ENCODE measurements around the gene ZNRF3.

ZNRF3 gene

DNA sequence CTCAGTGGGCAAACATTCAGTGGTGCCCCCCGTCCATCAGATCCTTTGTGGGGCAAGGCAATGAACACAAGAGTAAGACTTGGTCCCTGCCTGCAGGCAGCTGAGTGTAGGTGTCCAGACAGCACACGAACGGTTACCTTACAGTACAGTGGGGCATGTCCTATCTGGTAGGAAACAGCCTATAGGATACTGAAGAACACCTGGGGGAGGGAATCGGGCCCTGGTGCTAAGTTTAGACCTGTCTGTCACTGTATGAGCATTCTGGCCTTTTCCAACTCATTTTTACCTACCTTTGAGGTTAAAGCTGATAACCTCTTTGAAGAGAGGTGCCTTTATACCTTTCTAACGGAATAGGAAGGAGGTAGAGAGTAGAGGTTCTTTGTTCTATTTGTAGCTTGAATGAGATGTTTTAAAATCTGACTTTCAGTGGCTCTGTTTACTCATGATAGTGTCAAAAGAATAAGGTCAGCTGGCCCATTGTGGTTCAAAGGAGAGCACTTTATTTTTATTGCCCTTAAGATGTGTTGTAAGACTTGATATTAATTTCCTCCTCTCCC, 8.9 kb downstream of the ZNRF3 start:
- Mint-ChIP-seq H3K27me3 (ENCODE audit: low read depth) (peaks cover 50% of the 10 kb centered on the region), H3K4me1 (ENCODE audit: low read depth) (no peaks in the 10 kb centered on the region), H3K36me3 (ENCODE audit: low read depth) (no peaks in the 10 kb centered on the region), H3K27ac (no peak overlapping the region), H3K9me3 (no peaks in the 10 kb centered on the region), H3K4me3 (no peak overlapping the region)
- no peak for DNase-seq (ENCODE audit: low spot score)

DNA sequence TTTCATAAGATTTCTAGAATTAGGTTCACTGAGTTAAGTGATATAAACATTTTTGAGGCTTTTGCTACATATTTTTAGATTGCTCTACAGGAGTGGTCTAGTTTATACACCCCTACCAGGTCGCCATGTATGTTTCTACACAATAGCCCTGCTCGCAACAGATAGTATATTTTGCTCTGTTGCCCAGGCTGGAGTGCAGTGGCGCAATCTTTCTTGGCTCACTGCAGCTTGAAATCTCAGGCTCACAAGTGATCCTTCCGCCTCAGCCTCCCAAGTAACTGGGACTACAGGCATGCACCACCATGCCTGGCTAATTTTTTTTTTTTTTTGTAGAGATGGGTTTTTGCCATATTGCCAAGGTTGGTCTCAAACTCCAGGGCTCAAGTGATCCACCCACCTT, 10.4 kb downstream of the ZNRF3 start:
- Mint-ChIP-seq H3K36me3 (ENCODE audit: low read depth) (no peaks in the 10 kb centered on the region), H3K9me3 (no peaks in the 10 kb centered on the region), H3K27ac (no peak overlapping the region)

DNA sequence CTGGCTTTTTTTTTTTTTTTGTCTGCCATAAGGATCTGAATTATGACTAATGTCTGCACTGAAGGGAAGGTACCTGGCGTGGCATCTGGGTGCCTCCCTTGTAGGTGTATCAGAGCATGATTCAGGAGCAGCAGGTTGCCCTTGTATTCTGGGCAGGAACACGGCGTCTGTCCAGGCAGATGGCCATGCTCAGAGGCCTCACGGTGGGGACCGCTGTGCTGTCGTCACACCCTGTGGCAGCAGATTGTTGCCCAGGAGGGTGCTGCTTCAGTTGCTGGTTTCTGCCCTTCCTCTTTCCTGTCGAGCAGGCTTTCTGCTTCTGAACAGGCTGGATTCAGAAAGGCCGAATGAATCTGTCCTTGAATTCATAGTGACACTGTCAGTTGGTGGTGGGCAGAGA, 11.0 kb downstream of the ZNRF3 start:
- H3K27ac Mint-ChIP-seq = no peak overlapping the region
- peaks cover 40% of the 10 kb centered on the region for H3K27me3 Mint-ChIP-seq (ENCODE audit: low read depth)
- H3K4me3 Mint-ChIP-seq = no peak overlapping the region
- no peaks in the 10 kb centered on the region for H3K9me3 Mint-ChIP-seq
- DNase-seq (ENCODE audit: low spot score) = no peak
- no peaks in the 10 kb centered on the region for H3K36me3 Mint-ChIP-seq (ENCODE audit: low read depth)
- peaks cover 4% of the 10 kb centered on the region for H3K4me1 Mint-ChIP-seq (ENCODE audit: low read depth)

More for the DNA sequence above, 10.4 kb downstream of the ZNRF3 start:
- Mint-ChIP-seq H3K4me3 (no peak overlapping the region), H3K27me3 (ENCODE audit: low read depth) (peaks cover 40% of the 10 kb centered on the region), H3K4me1 (ENCODE audit: low read depth) (no peaks in the 10 kb centered on the region)
- DNase-seq (ENCODE audit: low spot score) = no peak

DNA sequence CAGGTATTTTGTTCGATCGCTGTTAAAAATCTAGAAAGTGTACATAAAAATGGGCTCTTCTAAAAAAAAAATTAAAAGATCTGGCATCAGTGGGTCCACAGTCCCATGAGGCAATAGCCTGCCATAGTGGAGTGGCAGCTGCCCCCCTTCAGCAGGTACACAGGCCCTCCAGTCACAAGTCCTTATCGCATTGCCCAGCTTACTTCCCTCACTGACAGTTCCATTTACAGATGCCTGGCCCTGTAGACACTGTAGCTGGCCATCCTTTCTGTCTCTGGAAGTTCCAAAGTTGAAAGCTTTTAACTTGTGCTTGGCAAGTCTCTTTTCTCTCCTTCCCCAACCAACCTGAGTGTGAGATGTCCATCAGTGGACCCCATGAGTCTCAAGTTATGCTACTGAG, 11.4 kb downstream of the ZNRF3 start:
- no peaks in the 10 kb centered on the region for H3K36me3 Mint-ChIP-seq (ENCODE audit: low read depth)
- no peak overlapping the region for H3K27ac Mint-ChIP-seq
- no peak for DNase-seq (ENCODE audit: low spot score)
- H3K4me1 Mint-ChIP-seq (ENCODE audit: low read depth) = peaks cover 6% of the 10 kb centered on the region
- no peak overlapping the region for H3K4me3 Mint-ChIP-seq
- no peaks in the 10 kb centered on the region for H3K9me3 Mint-ChIP-seq
- H3K27me3 Mint-ChIP-seq (ENCODE audit: low read depth) = peaks cover 36% of the 10 kb centered on the region

DNA sequence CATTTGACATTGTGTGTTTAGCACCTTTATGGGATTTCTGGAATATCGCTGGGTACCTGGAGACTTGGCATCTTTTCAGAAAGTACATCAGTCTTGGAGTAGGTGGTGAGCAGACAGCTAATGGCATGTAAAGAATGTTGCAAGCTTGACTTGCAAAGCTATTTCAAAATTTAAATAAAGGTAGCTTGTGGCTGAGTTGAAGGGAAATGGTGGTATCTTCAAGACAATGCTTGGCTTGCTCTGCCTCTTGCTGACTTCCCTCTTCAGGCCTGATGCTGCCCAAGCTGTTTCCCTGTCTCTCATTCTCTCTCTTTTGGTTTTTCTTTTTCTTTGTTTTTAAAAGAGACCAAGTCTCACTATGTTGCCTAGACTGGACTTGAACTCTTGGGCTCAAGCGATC, 13.2 kb downstream of the ZNRF3 start:
- Mint-ChIP-seq H3K27me3 (ENCODE audit: low read depth) (peaks cover 34% of the 10 kb centered on the region), H3K4me1 (ENCODE audit: low read depth) (peaks cover 9% of the 10 kb centered on the region), H3K36me3 (ENCODE audit: low read depth) (no peaks in the 10 kb centered on the region), H3K9me3 (no peaks in the 10 kb centered on the region), H3K4me3 (no peak overlapping the region), H3K27ac (no peak overlapping the region)
- DNase-seq (ENCODE audit: low spot score) = no peak

DNA sequence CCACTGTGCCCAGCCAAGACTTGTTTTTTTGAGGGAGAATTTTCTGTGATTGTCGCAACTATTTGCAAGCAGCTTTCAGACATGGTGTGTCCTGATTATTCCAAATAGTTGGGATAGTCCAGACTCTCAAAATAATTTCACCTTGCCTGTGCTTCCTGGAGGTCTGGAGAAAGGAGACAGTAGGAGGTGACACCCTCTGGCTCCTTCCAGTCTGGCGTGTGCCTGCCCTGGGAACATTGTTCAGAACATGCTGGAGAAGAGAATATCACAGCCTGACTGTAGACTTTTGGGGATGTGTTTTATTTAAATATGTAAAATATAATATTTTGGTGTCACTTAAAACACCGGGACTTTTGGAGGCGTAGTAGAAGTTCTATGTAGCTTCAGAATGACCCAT, 14.9 kb downstream of the ZNRF3 start:
- no peak overlapping the region for H3K27ac Mint-ChIP-seq
- H3K4me1 Mint-ChIP-seq (ENCODE audit: low read depth) = peaks cover 9% of the 10 kb centered on the region
- no peaks in the 10 kb centered on the region for H3K36me3 Mint-ChIP-seq (ENCODE audit: low read depth)
- H3K4me3 Mint-ChIP-seq = no peak overlapping the region
- peaks cover 33% of the 10 kb centered on the region for H3K27me3 Mint-ChIP-seq (ENCODE audit: low read depth)
- no peaks in the 10 kb centered on the region for H3K9me3 Mint-ChIP-seq
- DNase-seq (ENCODE audit: low spot score) = no peak

DNA sequence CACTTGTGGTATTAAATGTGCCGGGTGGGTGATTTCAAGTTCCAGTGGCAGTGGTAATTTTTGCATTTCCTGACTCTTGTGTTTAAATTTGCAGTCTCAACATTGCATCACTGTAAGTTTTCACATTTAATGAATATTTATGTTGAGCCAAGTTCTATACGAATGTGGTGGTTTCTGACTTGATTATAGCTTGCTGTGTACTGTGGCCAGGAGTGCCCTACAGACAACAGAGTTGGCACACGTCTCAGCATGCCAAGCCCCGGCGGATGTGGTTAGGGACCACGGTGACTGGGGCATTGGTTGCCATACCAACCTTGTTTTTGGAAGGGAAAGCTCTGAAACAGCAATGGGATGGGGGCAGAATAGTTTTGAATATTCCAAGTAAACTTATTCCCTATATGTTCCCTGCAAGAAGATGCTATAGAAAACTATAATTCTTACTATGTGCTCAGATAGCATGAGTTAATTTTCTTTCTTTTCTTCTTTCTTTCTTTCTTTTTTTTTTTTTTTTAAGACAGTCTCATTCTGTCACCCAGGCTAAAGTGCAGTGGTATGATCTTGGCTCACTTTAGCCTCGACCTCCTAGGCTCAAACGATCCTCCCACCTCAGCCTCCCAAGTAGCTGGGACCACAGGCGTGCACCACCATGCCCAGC, 16.0 kb downstream of the ZNRF3 start:
- peaks cover 39% of the 10 kb centered on the region for H3K27me3 Mint-ChIP-seq (ENCODE audit: low read depth)
- no peaks in the 10 kb centered on the region for H3K36me3 Mint-ChIP-seq (ENCODE audit: low read depth)
- no peak for DNase-seq (ENCODE audit: low spot score)
- no peak overlapping the region for H3K27ac Mint-ChIP-seq
- H3K4me3 Mint-ChIP-seq = no peak overlapping the region
- H3K9me3 Mint-ChIP-seq = no peaks in the 10 kb centered on the region
- H3K4me1 Mint-ChIP-seq (ENCODE audit: low read depth) = peaks cover 9% of the 10 kb centered on the region

DNA sequence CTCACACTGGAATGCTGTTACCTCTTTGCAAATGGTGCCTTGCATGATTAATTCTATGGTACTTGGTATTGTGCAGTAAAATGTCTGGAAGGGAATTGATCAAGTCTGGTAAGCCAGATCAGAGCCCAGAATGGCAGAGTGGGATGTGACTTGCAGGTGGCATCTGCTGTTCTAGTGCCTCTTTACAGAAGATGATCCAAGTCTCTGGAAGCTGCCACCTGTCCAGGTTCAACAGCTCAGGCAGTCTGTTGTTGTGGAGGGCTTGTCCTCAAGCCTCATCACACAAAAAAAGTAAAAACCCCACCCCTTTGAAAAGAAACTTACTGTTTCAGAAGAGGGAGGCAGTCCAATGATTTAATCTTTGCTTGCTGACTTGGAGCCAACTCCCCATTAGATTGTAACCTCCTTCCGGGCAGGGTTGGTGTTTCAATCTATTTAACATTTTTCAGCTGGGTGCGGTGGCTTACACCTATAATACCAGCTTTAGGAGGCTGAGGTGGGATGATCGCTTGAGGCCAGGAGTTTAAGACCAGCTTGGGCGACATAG, 17.1 kb downstream of the ZNRF3 start:
- H3K27ac Mint-ChIP-seq = no peak overlapping the region
- H3K36me3 Mint-ChIP-seq (ENCODE audit: low read depth) = no peaks in the 10 kb centered on the region
- H3K9me3 Mint-ChIP-seq = no peaks in the 10 kb centered on the region
- H3K4me3 Mint-ChIP-seq = no peak overlapping the region
- peaks cover 46% of the 10 kb centered on the region for H3K27me3 Mint-ChIP-seq (ENCODE audit: low read depth)
- no peak for DNase-seq (ENCODE audit: low spot score)
- H3K4me1 Mint-ChIP-seq (ENCODE audit: low read depth) = peaks cover 9% of the 10 kb centered on the region

DNA sequence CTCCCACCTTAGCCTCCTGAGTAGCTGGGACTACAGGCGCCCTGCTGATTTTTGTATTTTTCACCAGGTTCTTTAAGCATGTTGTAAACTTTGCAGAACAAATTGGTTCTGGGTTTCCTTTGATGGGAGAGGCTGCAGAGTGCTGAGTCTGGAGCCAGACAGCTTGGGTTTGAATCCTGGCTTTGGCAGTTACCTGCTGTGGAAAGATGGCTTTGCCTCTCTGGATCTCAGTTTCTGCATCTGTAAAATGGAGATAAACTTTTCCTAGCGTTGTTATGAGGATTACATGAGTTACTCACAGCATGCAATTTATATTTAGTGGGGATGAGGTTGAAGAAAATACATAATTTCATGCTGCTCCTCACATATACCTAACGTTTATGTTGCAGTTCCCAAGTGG, 19.1 kb downstream of the ZNRF3 start:
- no peaks in the 10 kb centered on the region for H3K36me3 Mint-ChIP-seq (ENCODE audit: low read depth)
- peaks cover 12% of the 10 kb centered on the region for H3K4me1 Mint-ChIP-seq (ENCODE audit: low read depth)
- H3K27me3 Mint-ChIP-seq (ENCODE audit: low read depth) = peaks cover 54% of the 10 kb centered on the region
- H3K27ac Mint-ChIP-seq = no peak overlapping the region
- H3K9me3 Mint-ChIP-seq = no peaks in the 10 kb centered on the region
- no peak overlapping the region for H3K4me3 Mint-ChIP-seq
- no peak for DNase-seq (ENCODE audit: low spot score)

DNA sequence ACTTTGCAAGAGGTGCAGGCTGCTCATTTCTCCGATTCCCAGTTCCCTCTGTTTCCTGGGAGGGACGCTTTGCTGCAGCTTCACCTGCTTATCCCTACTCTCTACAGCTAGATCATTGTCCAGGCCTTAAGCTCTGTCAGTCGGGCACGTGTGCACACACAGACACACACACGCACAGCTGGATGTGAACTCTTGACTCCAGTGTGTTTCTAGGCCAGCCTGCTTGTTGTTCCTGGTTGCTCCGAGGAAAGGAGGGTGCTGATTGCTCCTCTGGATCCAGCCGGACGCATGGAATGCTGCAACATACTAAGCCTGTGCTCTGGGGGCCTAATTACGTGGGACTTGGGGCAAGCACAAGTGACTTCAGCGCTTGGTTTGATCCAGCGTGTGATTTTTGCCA, 19.7 kb downstream of the ZNRF3 start:
- Mint-ChIP-seq H3K27ac (no peak overlapping the region), H3K4me3 (no peak overlapping the region), H3K36me3 (ENCODE audit: low read depth) (no peaks in the 10 kb centered on the region), H3K4me1 (ENCODE audit: low read depth) (peaks cover 16% of the 10 kb centered on the region), H3K27me3 (ENCODE audit: low read depth) (peaks cover 55% of the 10 kb centered on the region), H3K9me3 (no peaks in the 10 kb centered on the region)
- no peak for DNase-seq (ENCODE audit: low spot score)

DNA sequence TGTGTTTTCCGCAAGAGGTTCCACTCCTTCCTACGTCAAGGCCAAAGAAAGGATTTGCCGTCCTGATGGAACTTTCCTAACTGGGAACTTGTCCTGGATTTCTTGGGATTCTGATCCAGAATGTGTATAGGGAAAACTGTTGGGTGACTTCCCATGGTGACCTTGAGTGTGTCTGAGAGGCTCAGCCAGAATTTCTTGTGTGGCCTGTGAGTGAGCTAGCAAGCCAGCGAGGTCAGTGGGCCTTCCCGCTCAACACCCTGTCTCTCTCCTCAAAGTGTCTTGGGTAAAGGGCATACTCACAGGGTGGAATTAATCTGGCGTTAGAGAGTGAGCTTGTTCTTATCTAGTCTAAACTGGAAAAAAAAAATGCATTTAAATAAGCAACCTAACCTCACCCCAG, 20.4 kb downstream of the ZNRF3 start:
- Mint-ChIP-seq H3K4me1 (ENCODE audit: low read depth) (peaks cover 21% of the 10 kb centered on the region), H3K36me3 (ENCODE audit: low read depth) (no peaks in the 10 kb centered on the region), H3K27me3 (ENCODE audit: low read depth) (peaks cover 61% of the 10 kb centered on the region), H3K27ac (no peak overlapping the region), H3K9me3 (no peaks in the 10 kb centered on the region), H3K4me3 (no peak overlapping the region)
- DNase-seq (ENCODE audit: low spot score) = no peak

DNA sequence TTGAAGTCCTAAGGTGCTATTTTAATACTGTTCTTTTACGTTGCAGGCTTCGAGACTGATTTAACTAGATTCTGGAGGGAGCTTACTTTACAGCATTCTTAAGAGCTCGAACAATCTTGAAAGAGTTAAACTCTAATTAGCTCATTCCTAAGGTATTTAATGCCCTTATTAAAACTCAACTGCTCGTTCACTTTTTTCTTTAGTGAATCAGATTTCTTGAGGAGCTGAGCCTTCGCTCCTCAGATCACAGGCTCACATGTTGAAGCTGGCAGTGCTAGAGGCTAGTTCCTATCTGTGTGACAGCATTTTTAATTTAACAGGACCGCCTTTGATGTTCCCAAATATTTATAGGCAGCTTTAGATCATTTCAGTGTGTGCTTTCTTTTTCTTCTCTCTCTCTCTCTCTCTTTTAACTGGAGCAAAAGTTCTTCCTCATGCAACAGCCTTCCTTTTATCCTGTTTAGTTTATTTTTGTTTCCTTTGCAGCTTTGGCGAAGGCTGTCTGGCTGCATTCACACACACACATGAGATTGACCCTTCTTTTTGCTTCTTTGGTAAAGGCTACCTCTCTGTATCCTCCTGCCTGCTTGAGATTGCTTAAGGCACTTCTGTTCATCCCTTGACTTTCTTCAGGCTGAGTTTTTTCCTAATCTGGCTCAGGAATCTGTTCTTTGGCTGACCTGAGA, 21.0 kb downstream of the ZNRF3 start:
- peaks cover 60% of the 10 kb centered on the region for H3K27me3 Mint-ChIP-seq (ENCODE audit: low read depth)
- H3K4me1 Mint-ChIP-seq (ENCODE audit: low read depth) = peaks cover 22% of the 10 kb centered on the region
- no peaks in the 10 kb centered on the region for H3K9me3 Mint-ChIP-seq
- H3K4me3 Mint-ChIP-seq = no peak overlapping the region
- H3K36me3 Mint-ChIP-seq (ENCODE audit: low read depth) = no peaks in the 10 kb centered on the region
- H3K27ac Mint-ChIP-seq = no peak overlapping the region
- DNase-seq (ENCODE audit: low spot score) = no peak

DNA sequence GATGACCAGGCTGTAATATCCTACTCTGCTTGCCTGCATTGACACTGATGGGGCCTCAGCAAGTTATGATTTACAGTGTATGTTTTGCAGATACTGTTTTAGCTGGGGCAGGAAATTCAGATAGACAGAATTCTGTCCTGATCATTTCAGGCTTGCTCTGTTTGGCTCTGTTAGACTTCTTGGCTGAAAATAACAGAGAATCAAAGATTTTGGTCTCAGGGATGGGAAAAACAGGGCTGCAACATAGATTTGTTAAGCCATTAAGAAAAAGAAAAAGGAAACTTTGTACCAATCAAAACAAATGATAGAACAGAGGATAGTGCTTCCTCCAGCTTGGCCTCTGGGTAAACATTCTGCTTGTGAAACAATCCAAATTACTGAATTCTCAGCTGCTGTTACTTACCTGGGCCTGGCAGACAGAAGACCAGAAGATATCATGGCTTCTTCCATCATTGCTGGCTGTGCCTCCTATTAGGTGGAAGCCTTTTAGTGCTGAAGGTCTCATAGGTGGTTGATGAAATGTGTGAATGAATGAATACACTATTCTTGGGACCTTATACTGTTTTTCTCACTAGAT, 22.0 kb downstream of the ZNRF3 start:
- Mint-ChIP-seq H3K27ac (no peak overlapping the region), H3K9me3 (no peaks in the 10 kb centered on the region), H3K4me1 (ENCODE audit: low read depth) (peaks cover 18% of the 10 kb centered on the region), H3K36me3 (ENCODE audit: low read depth) (no peaks in the 10 kb centered on the region), H3K4me3 (no peak overlapping the region), H3K27me3 (ENCODE audit: low read depth) (peaks cover 57% of the 10 kb centered on the region)
- no peak for DNase-seq (ENCODE audit: low spot score)

DNA sequence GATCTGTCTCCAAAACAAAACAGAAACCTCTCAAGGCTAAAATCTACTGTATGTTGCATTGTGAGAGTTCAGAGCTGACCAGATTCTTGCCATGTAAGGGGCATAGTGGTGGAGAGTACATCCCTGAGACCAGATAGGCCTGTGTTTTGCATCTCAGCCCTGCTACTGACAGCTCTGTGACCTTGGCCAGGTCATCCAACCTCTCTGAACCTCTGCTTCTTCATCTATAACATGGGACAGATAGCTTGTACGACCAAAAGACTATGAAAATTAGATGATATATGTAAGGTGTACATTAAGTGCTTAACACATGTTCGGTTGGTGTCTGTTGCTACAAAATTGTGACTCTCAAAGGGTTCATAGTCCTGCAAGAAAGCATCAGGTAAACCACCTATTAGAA, 22.9 kb downstream of the ZNRF3 start:
- H3K4me3 Mint-ChIP-seq = no peak overlapping the region
- no peak for DNase-seq (ENCODE audit: low spot score)
- no peaks in the 10 kb centered on the region for H3K9me3 Mint-ChIP-seq
- H3K27ac Mint-ChIP-seq = no peak overlapping the region
- H3K4me1 Mint-ChIP-seq (ENCODE audit: low read depth) = peaks cover 18% of the 10 kb centered on the region
- peaks cover 61% of the 10 kb centered on the region for H3K27me3 Mint-ChIP-seq (ENCODE audit: low read depth)
- H3K36me3 Mint-ChIP-seq (ENCODE audit: low read depth) = no peaks in the 10 kb centered on the region
